Left ventricle myocardium superior (tissue), 1 donor: ENCODE measurements around the gene STUM. TPM values are rescaled to one million over a fixed set of nuclear protein-coding genes. Genes with fewer than 3 reads are reported as not detected.
"Not testable (repeated sequence)": the region's sequence is repeated elsewhere in the genome, so short reads cannot be mapped to it uniquely, and the experiment has no call there.

Source experiments
- ATAC-seq: fragments of 200-7000 bp; cut with Tn5 transposase; one replicate; pipeline ENCODE4 v1.9.1; 2020; ENCODE audit warnings: mild to moderate bottlenecking, moderate library complexity
- DNase-seq: peaks from one replicate; pipeline ENCODE4 v3.0.0-alpha.2; 2020
- intact Hi-C: fragments of 100-400 bp; cut with micrococcal nuclease; formaldehyde crosslinking; loops from one replicate; pipeline ENCODE4 v1.11.0; 2022
- total RNA-seq: library from RNA; stranded (reverse); fragmentation: NEBNext Ultra II Directional; extraction: Animal tissue kit (Norgen Biotek cat#: 25700); gene quantifications from one replicate; pipeline ENCODE4 v1.2.1, GENCODE V29; 2021
- donor health status: DM: no; HTN: yes; CAD: no; lungs with severe emphysema.

The STUM gene
- total RNA-seq, 1 donor from 2014 or later, result 1.3 TPM

- intact Hi-C loops, result no loop called here
- DNase-seq (no peak), ATAC-seq (no peak)
These were observed 49.9 kb downstream of the STUM start for GRCh38 chr1:226598455-226598849.

- DNase-seq, intact Hi-C loops, ATAC-seq: not testable (repeated sequence)
These were observed 50.4 kb downstream of the STUM start for GRCh38 chr1:226598955-226599354.

GRCh38 chr1:226599636-226600238, 51.2 kb downstream of the STUM start:
- intact Hi-C loops, result no loop called here
- ATAC-seq, result no peak
- no peak for DNase-seq

- no peak for ATAC-seq
- intact Hi-C loops, result no loop called here
- DNase-seq, result no peak
These were observed 51.7 kb downstream of the STUM start for GRCh38 chr1:226600254-226600653.

- intact Hi-C loops, result no loop called here
- DNase-seq (no peak), ATAC-seq (no peak)
These were observed 52.9 kb downstream of the STUM start for GRCh38 chr1:226601456-226601855.

GRCh38 chr1:226602186-226603021, 53.8 kb downstream of the STUM start:
- DNase-seq, result peak; percentile 73
- intact Hi-C loops, result no loop called here
- peak; percentile 82 for ATAC-seq

GRCh38 chr1:226603022-226603857, 54.7 kb downstream of the STUM start:
- ATAC-seq, result peak; percentile 79
- intact Hi-C loops, result no loop called here
- DNase-seq, result peak; percentile 75

- ATAC-seq, result no peak
These were observed 55.4 kb downstream of the STUM start for GRCh38 chr1:226603858-226604559.

GRCh38 chr1:226604560-226605317, 56.2 kb downstream of the STUM start:
- intact Hi-C loops, result no loop called here
- DNase-seq, result no peak
- no peak for ATAC-seq

More at GRCh38 chr1:226603858-226604559, 55.4 kb downstream of the STUM start:
- no peak for DNase-seq
- intact Hi-C loops, result no loop called here

- intact Hi-C loops, result no loop called here
- no peak for ATAC-seq
- no peak for DNase-seq
These were observed 56.9 kb downstream of the STUM start for GRCh38 chr1:226605318-226605950.

GRCh38 chr1:226606311-226607267, 58.0 kb downstream of the STUM start:
- DNase-seq, result no peak

GRCh38 chr1:226607268-226607660, 58.7 kb downstream of the STUM start:
- DNase-seq, result no peak
- no peak for ATAC-seq

More at GRCh38 chr1:226606311-226607267, 58.0 kb downstream of the STUM start:
- no peak for ATAC-seq
- intact Hi-C loops, result no loop called here

GRCh38 chr1:226607821-226608220, 59.3 kb downstream of the STUM start:
- intact Hi-C loops, result no loop called here
- no peak for ATAC-seq
- no peak for DNase-seq

More at GRCh38 chr1:226607268-226607660, 58.7 kb downstream of the STUM start:
- intact Hi-C loops, result no loop called here

GRCh38 chr1:226608699-226609505, 60.3 kb downstream of the STUM start:
- intact Hi-C loops, result no loop called here
- DNase-seq (peak; percentile 76), ATAC-seq (peak; percentile 57)

GRCh38 chr1:226609836-226610455, 61.4 kb downstream of the STUM start:
- intact Hi-C loops, result no loop called here
- peak; percentile 81 for ATAC-seq
- DNase-seq, result peak; percentile 52

GRCh38 chr1:226610671-226611070, 62.1 kb downstream of the STUM start:
- intact Hi-C loops, result no loop called here
- ATAC-seq, result no peak
- DNase-seq, result no peak
